Osteocyte (in vitro differentiated cells): ENCODE measurements around the gene RPL10. TPM values are rescaled to one million over a fixed set of nuclear protein-coding genes. Genes with fewer than 3 reads are reported as not detected.

ENCODE experiments used
- DNase-seq: peaks from one replicate; pipeline ENCODE4 v3.0.0; 2021; ENCODE audit warnings: mixed read lengths; ENCODE audit not compliant: unreplicated experiment; ENCODE audit errors: extremely low spot score
- H3K27ac Mint-ChIP-seq: one replicate; pipeline ENCODE4 v1.8.0; 2021; ENCODE audit warnings: mild to moderate bottlenecking, mixed read lengths; ENCODE audit not compliant: unreplicated experiment
- H3K27me3 Mint-ChIP-seq: one replicate; pipeline ENCODE4 v1.8.0; 2021; ENCODE audit warnings: mixed read lengths; ENCODE audit not compliant: unreplicated experiment
- H3K36me3 Mint-ChIP-seq: one replicate; pipeline ENCODE4 v1.8.0; 2021; ENCODE audit warnings: mixed read lengths; ENCODE audit not compliant: unreplicated experiment
- H3K4me1 Mint-ChIP-seq: one replicate; pipeline ENCODE4 v1.8.0; 2021; ENCODE audit warnings: mixed read lengths; ENCODE audit not compliant: unreplicated experiment
- H3K4me3 Mint-ChIP-seq: one replicate; pipeline ENCODE4 v1.8.0; 2021; ENCODE audit warnings: mild to moderate bottlenecking, moderate library complexity, mixed read lengths; ENCODE audit not compliant: unreplicated experiment
- H3K9me3 Mint-ChIP-seq: one replicate; pipeline ENCODE4 v1.8.0; 2021; ENCODE audit warnings: mixed read lengths; ENCODE audit not compliant: unreplicated experiment
- total RNA-seq: library from RNA; stranded (reverse); gene quantifications from 2 replicates; pipeline ENCODE4 v1.2.1, GENCODE V29; 2021
- TF ChIP-seq, protein P1 (sequence below): fragments of 200-600 bp; sonication (generic); IDR thresholded peaks from 2 replicates; pipeline ENCODE4 v1.5.0; 2021; ENCODE audit warnings: antibody characterized with exemption, mild to moderate bottlenecking, moderate library complexity

The RPL10 gene
- total RNA-seq, 1 donor from 2014 or later = 2,857 TPM

DNA sequence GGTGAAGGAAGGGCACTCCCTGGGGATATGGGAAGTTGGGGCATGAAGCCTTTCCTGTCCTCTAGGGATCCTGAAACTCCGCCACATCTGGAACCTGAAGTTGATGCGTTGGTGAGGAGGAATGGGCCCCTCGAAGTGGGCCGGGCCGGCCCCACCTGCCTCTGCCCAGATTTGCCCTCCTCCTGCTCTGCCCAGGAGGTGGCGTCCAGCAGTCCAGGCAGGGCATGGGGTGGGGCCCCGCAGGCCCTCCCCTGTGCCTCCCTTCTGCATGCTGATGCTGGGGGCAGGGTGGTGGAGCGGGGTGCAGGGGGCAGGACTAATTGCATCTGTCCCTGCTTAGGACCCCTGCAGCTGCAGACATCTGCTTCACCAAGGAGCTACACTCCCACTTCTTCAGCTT is 15.0 kb downstream of the RPL10 start:
- no peaks in the 10 kb centered on the region for H3K36me3 Mint-ChIP-seq
- H3K4me1 Mint-ChIP-seq = peaks cover 22% of the 10 kb centered on the region
- DNase-seq = peak; percentile 80
- no peak overlapping the region for H3K27ac Mint-ChIP-seq
- no peaks in the 10 kb centered on the region for H3K9me3 Mint-ChIP-seq
- TF ChIP-seq, protein P1, sequence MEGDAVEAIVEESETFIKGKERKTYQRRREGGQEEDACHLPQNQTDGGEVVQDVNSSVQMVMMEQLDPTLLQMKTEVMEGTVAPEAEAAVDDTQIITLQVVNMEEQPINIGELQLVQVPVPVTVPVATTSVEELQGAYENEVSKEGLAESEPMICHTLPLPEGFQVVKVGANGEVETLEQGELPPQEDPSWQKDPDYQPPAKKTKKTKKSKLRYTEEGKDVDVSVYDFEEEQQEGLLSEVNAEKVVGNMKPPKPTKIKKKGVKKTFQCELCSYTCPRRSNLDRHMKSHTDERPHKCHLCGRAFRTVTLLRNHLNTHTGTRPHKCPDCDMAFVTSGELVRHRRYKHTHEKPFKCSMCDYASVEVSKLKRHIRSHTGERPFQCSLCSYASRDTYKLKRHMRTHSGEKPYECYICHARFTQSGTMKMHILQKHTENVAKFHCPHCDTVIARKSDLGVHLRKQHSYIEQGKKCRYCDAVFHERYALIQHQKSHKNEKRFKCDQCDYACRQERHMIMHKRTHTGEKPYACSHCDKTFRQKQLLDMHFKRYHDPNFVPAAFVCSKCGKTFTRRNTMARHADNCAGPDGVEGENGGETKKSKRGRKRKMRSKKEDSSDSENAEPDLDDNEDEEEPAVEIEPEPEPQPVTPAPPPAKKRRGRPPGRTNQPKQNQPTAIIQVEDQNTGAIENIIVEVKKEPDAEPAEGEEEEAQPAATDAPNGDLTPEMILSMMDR = no peak
- no peak overlapping the region for H3K4me3 Mint-ChIP-seq
- no peaks in the 10 kb centered on the region for H3K27me3 Mint-ChIP-seq

DNA sequence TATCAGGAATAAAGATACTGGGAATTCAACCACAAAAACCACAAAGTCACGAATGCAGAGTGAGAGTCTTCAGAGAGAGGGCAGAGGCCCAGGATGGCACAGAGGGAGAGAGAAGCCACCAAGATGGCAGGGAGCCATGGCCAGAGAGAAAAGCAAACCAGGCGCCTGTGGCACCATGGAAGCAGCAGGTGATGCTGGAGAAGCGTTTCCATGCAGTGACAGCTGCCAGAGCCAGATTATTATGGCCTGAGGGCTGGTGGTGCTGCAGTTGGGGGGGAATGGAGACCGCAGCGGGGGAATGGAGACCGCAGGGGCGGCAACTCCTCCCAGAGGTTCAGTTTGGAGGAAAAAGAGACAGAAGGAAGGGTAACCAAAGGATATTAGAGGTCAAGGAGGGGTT is 19.0 kb downstream of the RPL10 start:
- Mint-ChIP-seq H3K4me3 (no peak overlapping the region), H3K27me3 (no peaks in the 10 kb centered on the region), H3K36me3 (peaks cover 4% of the 10 kb centered on the region), H3K27ac (no peak overlapping the region), H3K9me3 (no peaks in the 10 kb centered on the region), H3K4me1 (peaks cover 3% of the 10 kb centered on the region)
- DNase-seq = no peak
- TF ChIP-seq, protein P1 = no peak

DNA sequence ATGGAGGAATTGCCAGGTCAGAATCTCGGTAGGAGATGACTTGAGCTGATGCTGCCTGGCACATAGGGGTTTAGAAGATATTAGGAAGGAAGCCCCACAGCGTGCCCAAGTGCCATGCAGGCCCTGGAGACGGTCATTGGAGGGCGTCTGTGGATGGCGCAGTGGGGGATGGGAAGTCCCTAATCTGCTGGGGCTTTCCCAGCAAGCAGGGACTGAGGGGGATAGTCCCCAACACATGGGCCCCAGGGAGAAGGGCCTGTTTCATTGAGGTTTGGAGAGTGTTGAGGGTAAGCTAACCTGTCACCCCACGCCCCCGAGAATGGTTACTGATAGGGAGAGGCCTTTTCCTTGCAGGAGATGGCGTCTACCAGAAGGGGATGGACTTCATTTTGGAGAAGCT is 21.0 kb downstream of the RPL10 start:
- peaks cover 4% of the 10 kb centered on the region for H3K36me3 Mint-ChIP-seq
- no peak overlapping the region for H3K4me3 Mint-ChIP-seq
- H3K9me3 Mint-ChIP-seq = no peaks in the 10 kb centered on the region
- TF ChIP-seq, protein P1 = no peak
- no peaks in the 10 kb centered on the region for H3K27me3 Mint-ChIP-seq
- no peak overlapping the region for H3K27ac Mint-ChIP-seq
- no peak for DNase-seq
- no peaks in the 10 kb centered on the region for H3K4me1 Mint-ChIP-seq

DNA sequence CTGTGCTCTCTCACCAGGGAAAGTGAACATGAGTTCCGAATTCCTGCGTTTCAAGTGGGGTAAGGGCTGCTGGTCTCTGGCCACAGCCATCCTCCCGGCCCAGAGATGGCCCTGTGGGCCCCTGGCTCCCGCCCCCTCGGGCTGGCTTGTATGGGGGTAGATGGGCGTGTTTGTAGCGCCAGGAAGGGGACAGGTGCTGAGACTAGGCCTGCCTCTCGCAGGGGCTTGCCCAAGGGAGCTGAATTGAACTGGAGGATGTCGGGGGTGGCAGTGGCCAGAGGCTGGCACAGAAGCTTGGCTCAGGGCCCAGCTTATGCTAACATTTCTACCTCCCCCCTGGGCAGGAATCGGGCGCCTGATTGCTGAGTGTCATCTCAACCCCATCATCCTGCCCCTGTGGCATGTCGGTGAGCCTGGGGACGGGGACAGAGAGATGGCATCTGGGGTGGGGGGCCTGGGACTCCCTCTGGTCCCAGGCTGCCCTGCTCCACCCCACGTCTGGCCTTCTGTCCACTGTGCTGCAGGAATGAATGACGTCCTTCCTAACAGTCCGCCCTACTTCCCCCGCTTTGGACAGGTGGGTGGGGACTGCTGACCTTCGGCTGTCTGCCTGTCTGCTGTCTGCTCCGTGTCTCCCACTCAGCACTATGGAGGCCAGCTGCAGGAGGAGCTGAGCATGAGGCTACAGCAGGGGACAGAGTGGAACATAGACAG is 21.7 kb downstream of the RPL10 start:
- Mint-ChIP-seq H3K27ac (no peak overlapping the region), H3K4me3 (no peak overlapping the region), H3K27me3 (no peaks in the 10 kb centered on the region), H3K36me3 (peaks cover 4% of the 10 kb centered on the region), H3K9me3 (no peaks in the 10 kb centered on the region), H3K4me1 (no peaks in the 10 kb centered on the region)
- peak; percentile 81 for DNase-seq
- TF ChIP-seq, protein P1 = no peak

DNA sequence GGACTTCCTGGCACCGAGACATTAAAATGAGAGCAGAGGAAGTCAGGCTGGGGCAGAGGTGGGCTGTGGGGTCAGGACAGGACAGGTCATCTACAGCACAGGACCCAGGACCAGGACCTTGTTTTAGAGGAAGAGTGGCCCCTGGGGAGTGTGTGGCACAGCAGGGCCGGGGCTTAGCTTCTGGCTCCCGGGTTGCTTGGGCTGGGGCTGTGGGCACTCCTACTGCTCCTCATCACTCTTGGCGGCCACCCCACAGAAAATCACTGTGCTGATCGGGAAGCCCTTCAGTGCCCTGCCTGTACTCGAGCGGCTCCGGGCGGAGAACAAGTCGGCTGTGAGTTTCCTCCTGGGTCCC is 22.2 kb downstream of the RPL10 start:
- H3K4me1 Mint-ChIP-seq = no peaks in the 10 kb centered on the region
- peak; percentile 83 for DNase-seq
- no peaks in the 10 kb centered on the region for H3K27me3 Mint-ChIP-seq
- TF ChIP-seq, protein P1 = no peak
- peaks cover 4% of the 10 kb centered on the region for H3K36me3 Mint-ChIP-seq
- no peaks in the 10 kb centered on the region for H3K9me3 Mint-ChIP-seq
- no peak overlapping the region for H3K4me3 Mint-ChIP-seq
- H3K27ac Mint-ChIP-seq = no peak overlapping the region
